H9 (cell line): ENCODE measurements around the gene SHH. TPM values are rescaled to one million over a fixed set of nuclear protein-coding genes. Genes with fewer than 3 reads are reported as not detected.

ENCODE experiments used
- DNase-seq: peaks from one replicate; pipeline ENCODE4 v3.0.0-alpha.2; 2017
- H2AFZ ChIP-seq: one replicate; pipeline ENCODE4 v1.6.1; 2013; ENCODE audit warnings: mild to moderate bottlenecking, low read length, control low read depth, moderate library complexity
- H2AK5ac ChIP-seq: 2 replicates; pipeline ENCODE4 v1.6.1; 2013; ENCODE audit warnings: low read length, control low read depth, mixed read lengths; ENCODE audit not compliant: insufficient read length
- H2BK120ac ChIP-seq: one replicate; pipeline ENCODE4 v1.6.1; 2013; ENCODE audit warnings: low read depth, mild to moderate bottlenecking, low read length, control low read depth, inconsistent platforms; ENCODE audit not compliant: poor library complexity, severe bottlenecking
- H2BK12ac ChIP-seq: 2 replicates; pipeline ENCODE4 v1.6.1; 2013; ENCODE audit warnings: low read length, control low read depth, mixed read lengths, low read depth; ENCODE audit not compliant: insufficient read length
- H2BK15ac ChIP-seq: 2 replicates; pipeline ENCODE4 v1.6.1; 2013; ENCODE audit warnings: low read depth, low read length, control low read depth
- H2BK20ac ChIP-seq: one replicate; pipeline ENCODE4 v1.6.1; 2013; ENCODE audit warnings: low read depth, mild to moderate bottlenecking, low read length, control low read depth, inconsistent platforms; ENCODE audit not compliant: poor library complexity, severe bottlenecking
- H2BK5ac ChIP-seq: 2 replicates; pipeline ENCODE4 v1.6.1; 2013; ENCODE audit warnings: low read length, control low read depth, mixed read lengths; ENCODE audit not compliant: insufficient read length
- H3K14ac ChIP-seq: 2 replicates; pipeline ENCODE4 v1.6.1; 2013; ENCODE audit warnings: low read length, control low read depth; ENCODE audit not compliant: insufficient read depth
- H3K18ac ChIP-seq: 2 replicates; pipeline ENCODE4 v1.6.1; 2013; ENCODE audit warnings: low read depth, mild to moderate bottlenecking, mixed read lengths, low read length, control low read depth; ENCODE audit not compliant: insufficient read length
- H3K23ac ChIP-seq: 2 replicates; pipeline ENCODE4 v1.6.1; 2013; ENCODE audit warnings: low read length, control low read depth, mixed read lengths, low read depth; ENCODE audit not compliant: insufficient read length
- H3K23me2 ChIP-seq: 2 replicates; pipeline ENCODE4 v1.6.1; 2013; ENCODE audit warnings: low read depth, mild to moderate bottlenecking, mixed read lengths, low read length, control low read depth; ENCODE audit not compliant: insufficient read length, poor library complexity, severe bottlenecking
- H3K27ac ChIP-seq: 2 replicates; pipeline ENCODE4 v1.5.1; 2013; ENCODE audit warnings: low read length, control low read depth, mixed read lengths, low read depth; ENCODE audit not compliant: insufficient read length
- H3K27me3 ChIP-seq: 2 replicates; pipeline ENCODE4 v1.6.1; 2013; ENCODE audit warnings: low read length, control low read depth, inconsistent platforms; ENCODE audit not compliant: insufficient read depth
- H3K4ac ChIP-seq: 2 replicates; pipeline ENCODE4 v1.6.1; 2013; ENCODE audit warnings: low read depth, mild to moderate bottlenecking, control low read depth, inconsistent platforms, low read length, moderate library complexity
- H3K4me1 ChIP-seq: 2 replicates; pipeline ENCODE4 v1.6.1; 2013; ENCODE audit warnings: low read length, control low read depth, inconsistent platforms; ENCODE audit not compliant: insufficient read depth
- H3K4me2 ChIP-seq: 2 replicates; pipeline ENCODE4 v1.6.1; 2013; ENCODE audit warnings: low read length, control low read depth, mixed read lengths; ENCODE audit not compliant: insufficient read length, insufficient read depth
- H3K56ac ChIP-seq: 2 replicates; pipeline ENCODE4 v1.6.1; 2013; ENCODE audit warnings: low read depth, mild to moderate bottlenecking, mixed read lengths, low read length, control low read depth; ENCODE audit not compliant: insufficient read length
- H3K79me1 ChIP-seq: 2 replicates; pipeline ENCODE4 v1.6.1; 2013; ENCODE audit warnings: low read depth, mild to moderate bottlenecking, moderate library complexity, low read length, control low read depth, inconsistent platforms; ENCODE audit not compliant: insufficient read depth, poor library complexity, severe bottlenecking
- H3K79me2 ChIP-seq: 2 replicates; pipeline ENCODE4 v1.6.1; 2013; ENCODE audit warnings: low read length, control low read depth, inconsistent platforms; ENCODE audit not compliant: insufficient read depth
- H3K9ac ChIP-seq: 2 replicates; pipeline ENCODE4 v1.6.1; 2013; ENCODE audit warnings: low read length, control low read depth, mixed read lengths; ENCODE audit not compliant: insufficient read length; ENCODE audit errors: extremely low read depth
- H3K9me3 ChIP-seq: one replicate; pipeline ENCODE4 v1.6.1; 2013; ENCODE audit warnings: low read depth, low read length, inconsistent platforms; ENCODE audit not compliant: control insufficient read depth
- H3T11ph ChIP-seq: one replicate; pipeline ENCODE4 v1.6.1; 2013; ENCODE audit warnings: mild to moderate bottlenecking, low read length, control low read depth, inconsistent platforms
- H4K20me1 ChIP-seq: one replicate; pipeline ENCODE4 v1.6.1; 2013; ENCODE audit not compliant: control insufficient read depth, insufficient read length, insufficient read depth
- H4K5ac ChIP-seq: 2 replicates; pipeline ENCODE4 v1.6.1; 2013; ENCODE audit warnings: low read depth, mild to moderate bottlenecking, mixed read lengths, low read length, control low read depth; ENCODE audit not compliant: insufficient read length
- H4K8ac ChIP-seq: replicated peaks from 2 replicates; pipeline ENCODE4 v1.6.1; 2013; ENCODE audit warnings: low read length, control low read depth, mixed read lengths, low read depth; ENCODE audit not compliant: insufficient read length
- H4K91ac ChIP-seq: 2 replicates; pipeline ENCODE4 v1.6.1; 2013; ENCODE audit warnings: low read depth, mild to moderate bottlenecking, moderate library complexity, mixed read lengths, low read length, control low read depth; ENCODE audit not compliant: insufficient read length
- H3K27ac Mint-ChIP-seq, 3 experiments: 2 replicates in 2 of 3; 3 replicates in 1 of 3; pipeline ENCODE4 v1.8.0; 2020 to 2021; ENCODE audit warnings: mixed read lengths in 3 of 3, mild to moderate bottlenecking in 1 of 3, moderate library complexity in 1 of 3
- H3K27me3 Mint-ChIP-seq: 2 replicates; pipeline ENCODE4 v1.8.0; 2021; ENCODE audit warnings: low read depth, mild to moderate bottlenecking, moderate library complexity, mixed read lengths
- H3K36me3 Mint-ChIP-seq, 3 experiments: 2 replicates in 2 of 3; 3 replicates in 1 of 3; pipeline ENCODE4 v1.8.0; 2020 to 2021; ENCODE audit warnings: low read depth in 3 of 3, mixed read lengths in 3 of 3; ENCODE audit not compliant: insufficient read depth in 1 of 3
- H3K4me1 Mint-ChIP-seq, 2 experiments: 2 replicates each; pipeline ENCODE4 v1.8.0; 2020; ENCODE audit warnings: mixed read lengths in 2 of 2
- H3K4me3 Mint-ChIP-seq, 2 experiments: 2 replicates in 1 of 2; 3 replicates in 1 of 2; pipeline ENCODE4 v1.8.0; 2020 to 2021; ENCODE audit warnings: mild to moderate bottlenecking in 2 of 2, mixed read lengths in 2 of 2, moderate library complexity in 1 of 2
- H3K9me3 Mint-ChIP-seq, 2 experiments: 2 replicates in 1 of 2; 3 replicates in 1 of 2; pipeline ENCODE4 v1.8.0; 2020; ENCODE audit warnings: mild to moderate bottlenecking in 2 of 2, mixed read lengths in 2 of 2, moderate library complexity in 1 of 2
- WGBS: extraction: QIAGEN DNeasy Blood & Tissue Kit; methylation state at CpG from one replicate; pipeline ENCODE4 v1.1.7; 2013; ENCODE audit warnings: missing lambda C conversion rate, low lambda C conversion rate, mixed read lengths; ENCODE audit not compliant: insufficient read length; ENCODE audit errors: extremely low coverage; 5-methylcytosine and 5-hydroxymethylcytosine counted together
- total RNA-seq: library from RNA; stranded (reverse); gene quantifications from 2 replicates; pipeline ENCODE4 v1.2.1, GENCODE V29; 2021
- TF ChIP-seq, protein P1 (sequence below): fragments of 200-600 bp; sonication (generic); conservative IDR thresholded peaks from 3 replicates; pipeline ENCODE4 v1.8.0; 2021; ENCODE audit warnings: antibody characterized with exemption, mild to moderate bottlenecking

SHH gene
- total RNA-seq, 1 experiment from 2014 or later, result 0.07 TPM

DNA sequence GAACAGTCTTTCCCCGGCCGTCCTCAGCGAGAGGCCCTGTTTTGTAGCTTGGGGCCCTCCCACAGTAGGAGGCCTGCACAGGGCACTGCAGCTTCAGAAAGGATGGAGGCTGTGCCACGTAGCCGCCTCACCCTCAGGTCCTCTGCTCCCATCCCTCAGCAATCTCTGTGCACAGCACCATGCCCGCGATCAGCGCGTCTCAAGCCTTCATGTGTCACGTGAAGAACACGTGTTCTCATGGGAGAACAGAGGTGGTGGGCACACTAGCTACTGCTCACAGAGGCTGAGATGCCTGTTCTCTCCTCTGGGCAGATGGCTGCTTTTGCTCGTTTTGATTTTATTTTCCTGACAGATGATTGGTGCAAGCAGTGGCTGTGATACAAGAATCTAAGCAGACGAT lies 8.5 kb upstream of the SHH start:
- Histone ChIP-seq H3K23me2 (no peaks in the 10 kb centered on the region), H2BK15ac (no peak overlapping the region), H2BK5ac (no peak overlapping the region), H3T11ph (no peak overlapping the region), H2AK5ac (no peak overlapping the region), H3K9me3 (no peaks in the 10 kb centered on the region), H3K27ac (no peak overlapping the region), H2BK12ac (no peak overlapping the region), H3K27me3 (no peaks in the 10 kb centered on the region; the same call in 1 of the 2 replicates), H4K91ac (no peak overlapping the region), H4K8ac (no peak overlapping the region), H3K4ac (no peak overlapping the region), H3K4me2 (no peak overlapping the region), H3K23ac (no peak overlapping the region), H3K9ac (no peak overlapping the region), H3K79me1 (no peaks in the 10 kb centered on the region), H2BK20ac (no peak overlapping the region), H4K20me1 (no peaks in the 10 kb centered on the region), H3K79me2 (no peaks in the 10 kb centered on the region), H3K14ac (no peak overlapping the region), H4K5ac (no peak overlapping the region), H3K56ac (no peak overlapping the region), H2AFZ (no peak overlapping the region), H3K18ac (no peak overlapping the region), H2BK120ac (no peak overlapping the region), H3K4me1 (no peaks in the 10 kb centered on the region)
- TF ChIP-seq, protein P1, sequence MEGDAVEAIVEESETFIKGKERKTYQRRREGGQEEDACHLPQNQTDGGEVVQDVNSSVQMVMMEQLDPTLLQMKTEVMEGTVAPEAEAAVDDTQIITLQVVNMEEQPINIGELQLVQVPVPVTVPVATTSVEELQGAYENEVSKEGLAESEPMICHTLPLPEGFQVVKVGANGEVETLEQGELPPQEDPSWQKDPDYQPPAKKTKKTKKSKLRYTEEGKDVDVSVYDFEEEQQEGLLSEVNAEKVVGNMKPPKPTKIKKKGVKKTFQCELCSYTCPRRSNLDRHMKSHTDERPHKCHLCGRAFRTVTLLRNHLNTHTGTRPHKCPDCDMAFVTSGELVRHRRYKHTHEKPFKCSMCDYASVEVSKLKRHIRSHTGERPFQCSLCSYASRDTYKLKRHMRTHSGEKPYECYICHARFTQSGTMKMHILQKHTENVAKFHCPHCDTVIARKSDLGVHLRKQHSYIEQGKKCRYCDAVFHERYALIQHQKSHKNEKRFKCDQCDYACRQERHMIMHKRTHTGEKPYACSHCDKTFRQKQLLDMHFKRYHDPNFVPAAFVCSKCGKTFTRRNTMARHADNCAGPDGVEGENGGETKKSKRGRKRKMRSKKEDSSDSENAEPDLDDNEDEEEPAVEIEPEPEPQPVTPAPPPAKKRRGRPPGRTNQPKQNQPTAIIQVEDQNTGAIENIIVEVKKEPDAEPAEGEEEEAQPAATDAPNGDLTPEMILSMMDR, result no peak
- Mint-ChIP-seq H3K27me3 (peaks cover 27% of the 10 kb centered on the region), H3K27ac (no peak overlapping the region), H3K9me3 (no peaks in the 10 kb centered on the region), H3K4me1 (no peaks in the 10 kb centered on the region), H3K4me3 (no peak overlapping the region), H3K36me3 (no peaks in the 10 kb centered on the region; a peak in 1 of 7 replicates)
- no peak for DNase-seq
- WGBS, result no CpG with 5 or more reads among the region's 13 CpGs
